ENCODE results near the gene NLRP3.

- TF ChIP-seq CTCF (IDR thresholded peaks at IDR 0.05) (no peak), USF2 (IDR thresholded peaks at IDR 0.05; ENCODE audit: borderline replicate concordance, low read depth, low read length) (no peak), NFIC (IDR thresholded peaks at IDR 0.05; ENCODE audit: borderline replicate concordance) (no peak), POLR2AphosphoS5 (IDR thresholded peaks at IDR 0.05; ENCODE audit: low read depth, low read length) (no peak), REST (IDR thresholded peaks at IDR 0.05; ENCODE audit: low read depth, low read length) (no peak), MAX (IDR thresholded peaks at IDR 0.05; ENCODE audit: low read depth) (no peak), EP300 (IDR thresholded peaks at IDR 0.05; ENCODE audit: borderline replicate concordance in 1 of 2, low read depth in 1 of 2, low read length in 1 of 2) (no peak), EZH2phosphoT487 (IDR thresholded peaks at IDR 0.05; ENCODE audit: borderline replicate concordance, low read depth) (no peak), YY1 (IDR thresholded peaks at IDR 0.05; ENCODE audit: low read depth) (no peak), RXRA (IDR thresholded peaks at IDR 0.05; ENCODE audit: borderline replicate concordance, low read depth) (no peak), RAD21 (IDR thresholded peaks at IDR 0.05; ENCODE audit: low read length) (no peak), CHD2 (IDR thresholded peaks at IDR 0.05; ENCODE audit: low read length, partially characterized antibody) (no peak), FOXM1 (IDR thresholded peaks at IDR 0.05; ENCODE audit: low read depth) (no peak), FOSL2 (IDR thresholded peaks at IDR 0.05; ENCODE audit: borderline replicate concordance, low read depth) (no peak)
Observed at GRCh38 chr1:247443641-247444040, 27.7 kb downstream of the NLRP3 start.

Measured in SK-N-SH (cell line).